Measurements from ENCODE around the gene HSDL1. TPM values are rescaled to one million over a fixed set of nuclear protein-coding genes. Genes with fewer than 3 reads are reported as not detected.

The HSDL1 gene
- total and polyA plus RNA-seq, 2 donors (not counting 1 experiment from before 2014, with no cell fraction given), result 12.4 to 30.8 TPM

DNA sequence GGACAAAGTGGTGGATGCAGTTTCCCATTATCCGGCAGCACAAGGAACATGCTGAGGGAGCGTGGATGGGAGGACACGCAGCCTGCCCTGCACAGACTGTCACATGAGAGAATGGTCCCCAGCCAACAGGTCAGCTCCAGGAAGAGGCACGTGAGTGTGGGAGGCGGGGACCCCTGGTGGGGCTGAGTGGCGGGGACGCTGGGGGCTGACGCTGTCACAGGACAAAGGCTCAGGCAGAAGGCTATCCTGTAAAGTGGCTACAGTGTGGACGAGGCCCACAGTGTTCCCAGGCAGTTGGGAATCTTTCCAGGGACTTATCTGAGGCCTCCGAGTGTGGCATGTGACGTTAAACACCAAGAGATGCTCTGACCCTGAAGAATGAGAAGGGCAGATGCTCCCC is 58.6 kb downstream of the HSDL1 start:
- intact Hi-C loops (cut with micrococcal nuclease), result loop anchor here (5.0 to 10.0 kb wide), 2 partner anchors 56 to 418 kb away; partner anchors contain the start of gene MEAK7
- WGBS (ENCODE audit: insufficient coverage), result 93% methylated on average over 11 of the region's 11 CpGs
- Histone ChIP-seq H2AFZ (ENCODE audit: insufficient read depth, low read depth, low read length, poor library complexity, severe bottlenecking) (no peak overlapping the region), H3K9me3 (ENCODE audit: control extremely low read depth in 1 of 3, control insufficient read depth in 2 of 3, insufficient read depth in 1 of 3, low read length in 2 of 3) (no peaks in the 10 kb centered on the region), H3K4me1 (ENCODE audit: control insufficient read depth in 2 of 2, insufficient read depth in 2 of 2, low read length in 2 of 2) (peaks cover 28 to 40% of the 10 kb centered on the region in 2 donors), H3K4me2 (replicated peaks; ENCODE audit: low read depth, low read length, poor library complexity, severe bottlenecking) (peak overlapping the region; percentile 44), H3K4me3 (ENCODE audit: control extremely low read depth in 1 of 5, extremely low read depth in 1 of 5, insufficient read depth in 1 of 5, low read depth in 2 of 5, low read length in 4 of 5) (no peak overlapping the region), H3K79me2 (ENCODE audit: control insufficient read depth, insufficient read depth, low read length) (peaks cover 9% of the 10 kb centered on the region), H4K20me1 (ENCODE audit: control insufficient read depth, insufficient read depth, low read length, poor library complexity, severe bottlenecking) (peaks cover 59% of the 10 kb centered on the region), H3K27ac (ENCODE audit: low read length in 2 of 2) (no peak overlapping the region), H3K36me3 (replicated peaks in 1 of 2; ENCODE audit: control extremely low read depth in 1 of 2, control insufficient read depth in 1 of 2, extremely low read depth in 1 of 2, insufficient read depth in 2 of 2, low read length in 1 of 2) (peaks cover 0 to 67% of the 10 kb centered on the region in 2 experiments), H3K27me3 (replicated peaks in 1 of 4; ENCODE audit: control extremely low read depth in 1 of 4, control insufficient read depth in 3 of 4, insufficient read depth in 4 of 4, low read length in 3 of 4) (no peaks in the 10 kb centered on the region), H3K9ac (ENCODE audit: low read length) (no peak overlapping the region)
- TF ChIP-seq, protein P1, sequence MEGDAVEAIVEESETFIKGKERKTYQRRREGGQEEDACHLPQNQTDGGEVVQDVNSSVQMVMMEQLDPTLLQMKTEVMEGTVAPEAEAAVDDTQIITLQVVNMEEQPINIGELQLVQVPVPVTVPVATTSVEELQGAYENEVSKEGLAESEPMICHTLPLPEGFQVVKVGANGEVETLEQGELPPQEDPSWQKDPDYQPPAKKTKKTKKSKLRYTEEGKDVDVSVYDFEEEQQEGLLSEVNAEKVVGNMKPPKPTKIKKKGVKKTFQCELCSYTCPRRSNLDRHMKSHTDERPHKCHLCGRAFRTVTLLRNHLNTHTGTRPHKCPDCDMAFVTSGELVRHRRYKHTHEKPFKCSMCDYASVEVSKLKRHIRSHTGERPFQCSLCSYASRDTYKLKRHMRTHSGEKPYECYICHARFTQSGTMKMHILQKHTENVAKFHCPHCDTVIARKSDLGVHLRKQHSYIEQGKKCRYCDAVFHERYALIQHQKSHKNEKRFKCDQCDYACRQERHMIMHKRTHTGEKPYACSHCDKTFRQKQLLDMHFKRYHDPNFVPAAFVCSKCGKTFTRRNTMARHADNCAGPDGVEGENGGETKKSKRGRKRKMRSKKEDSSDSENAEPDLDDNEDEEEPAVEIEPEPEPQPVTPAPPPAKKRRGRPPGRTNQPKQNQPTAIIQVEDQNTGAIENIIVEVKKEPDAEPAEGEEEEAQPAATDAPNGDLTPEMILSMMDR (IDR thresholded peaks at IDR 0.05), result no peak
- ChIA-PET POLR2A (no interaction called here), CTCF (interaction anchor here (0.6 to 6.1 kb wide), 7 partner anchors 21 to 240 kb away, joined by 3 to 60 read pairs (median 7); partner anchors contain the start of genes MBTPS1 and TAF1C)
- peak overlapping the region; percentile 23 for H3K4me3 Mint-ChIP-seq
- ATAC-seq (ENCODE audit: low read depth) (no peak), DNase-seq (no peak)
- H3K27ac Mint-ChIP-seq, result no peak overlapping the region
- no peaks in the 10 kb centered on the region for H3K9me3 Mint-ChIP-seq (ENCODE audit: insufficient read depth)
- H3K27me3 Mint-ChIP-seq, result no peaks in the 10 kb centered on the region
- H3K4me1 Mint-ChIP-seq, result peaks cover 41% of the 10 kb centered on the region

DNA sequence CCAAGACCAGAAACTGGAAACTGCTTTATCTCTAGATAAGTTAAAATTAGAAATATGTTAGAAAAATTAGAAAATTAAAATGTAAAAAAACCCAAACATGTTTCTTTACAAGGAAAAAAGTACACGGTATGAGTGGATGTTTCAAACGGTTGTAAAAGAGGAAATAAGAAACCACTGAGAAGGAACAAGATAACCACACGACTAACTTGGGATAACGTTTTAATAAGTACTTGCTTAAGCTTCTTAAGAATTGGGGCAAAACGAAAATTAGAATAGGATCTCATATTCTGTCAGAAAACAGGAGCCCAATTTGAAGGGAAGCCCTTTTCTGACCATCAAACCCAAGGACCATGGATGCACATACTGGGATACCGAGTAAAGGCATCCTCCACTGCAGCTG is 59.2 kb downstream of the HSDL1 start:
- peak overlapping the region; percentile 32 for H3K27ac Mint-ChIP-seq
- POLR2A ChIA-PET, result interaction anchor here (1.1 kb wide), 1 partner anchor 31 kb away, joined by 5 read pairs; the partner anchor contains the start of gene MBTPS1

More for the DNA sequence above, 59.2 kb downstream of the HSDL1 start:
- peak; percentile 42 for ATAC-seq (ENCODE audit: low read depth)
- H3K4me2 ChIP-seq (replicated peaks; ENCODE audit: low read depth, low read length, poor library complexity, severe bottlenecking), result peak overlapping the region; percentile 44
- H3K4me3 ChIP-seq (ENCODE audit: control extremely low read depth in 1 of 5, extremely low read depth in 1 of 5, insufficient read depth in 1 of 5, low read depth in 2 of 5, low read length in 4 of 5), result no peak overlapping the region
- CTCF ChIA-PET, result interaction anchor here (0.6 to 6.1 kb wide), 7 partner anchors 20 to 240 kb away, joined by 3 to 60 read pairs (median 7); partner anchors contain the start of genes MBTPS1 and TAF1C
- H3K9me3 Mint-ChIP-seq (ENCODE audit: insufficient read depth), result no peaks in the 10 kb centered on the region
- H3K27ac ChIP-seq (ENCODE audit: low read length in 2 of 2), result no peak overlapping the region
- no peak overlapping the region for H2AFZ ChIP-seq (ENCODE audit: insufficient read depth, low read depth, low read length, poor library complexity, severe bottlenecking)
- peaks cover 28 to 40% of the 10 kb centered on the region in 2 donors for H3K4me1 ChIP-seq (ENCODE audit: control insufficient read depth in 2 of 2, insufficient read depth in 2 of 2, low read length in 2 of 2)
- H3K4me1 Mint-ChIP-seq, result peaks cover 41% of the 10 kb centered on the region
- intact Hi-C loops (cut with micrococcal nuclease), result loop anchor here (5.0 to 10.0 kb wide), 2 partner anchors 57 to 419 kb away; partner anchors contain the start of gene MEAK7
- TF ChIP-seq, protein P1 (IDR thresholded peaks at IDR 0.05), result no peak
- no peak for TF ChIP-seq EZH2 (IDR thresholded peaks at IDR 0.05; ENCODE audit: borderline replicate concordance, insufficient read depth, low read depth, low read length, poor library complexity, severe bottlenecking)
- peaks cover 11% of the 10 kb centered on the region for H3K79me2 ChIP-seq (ENCODE audit: control insufficient read depth, insufficient read depth, low read length)
- no peaks in the 10 kb centered on the region for H3K27me3 ChIP-seq (replicated peaks in 1 of 4; ENCODE audit: control extremely low read depth in 1 of 4, control insufficient read depth in 3 of 4, insufficient read depth in 4 of 4, low read length in 3 of 4)
- H3K9ac ChIP-seq (ENCODE audit: low read length), result no peak overlapping the region
- 0% methylated on average over 2 of the region's 6 CpGs for WGBS (ENCODE audit: insufficient coverage)
- H3K9me3 ChIP-seq (ENCODE audit: control extremely low read depth in 1 of 3, control insufficient read depth in 2 of 3, insufficient read depth in 1 of 3, low read length in 2 of 3), result no peaks in the 10 kb centered on the region
- peak; percentile 57 for DNase-seq
- peaks cover 65% of the 10 kb centered on the region for H4K20me1 ChIP-seq (ENCODE audit: control insufficient read depth, insufficient read depth, low read length, poor library complexity, severe bottlenecking)
- H3K27me3 Mint-ChIP-seq, result no peaks in the 10 kb centered on the region
- peak overlapping the region; percentile 23 for H3K4me3 Mint-ChIP-seq
- peaks cover 0 to 66% of the 10 kb centered on the region in 2 experiments for H3K36me3 ChIP-seq (replicated peaks in 1 of 2; ENCODE audit: control extremely low read depth in 1 of 2, control insufficient read depth in 1 of 2, extremely low read depth in 1 of 2, insufficient read depth in 2 of 2, low read length in 1 of 2)

Data from B cell (primary cell).